SH-SY5Y (cell line): ENCODE measurements around the gene EHD3.

Source experiments
- GATA2 ChIP-seq: IDR thresholded peaks from 2 replicates; pipeline ENCODE4 v1.6.1; 2011; ENCODE audit warnings: mild to moderate bottlenecking, low read depth, low read length
- GATA3 ChIP-seq: IDR thresholded peaks from 2 replicates; pipeline ENCODE4 v1.6.1; 2011; ENCODE audit warnings: low read depth, mild to moderate bottlenecking, low read length, moderate library complexity

DNA sequence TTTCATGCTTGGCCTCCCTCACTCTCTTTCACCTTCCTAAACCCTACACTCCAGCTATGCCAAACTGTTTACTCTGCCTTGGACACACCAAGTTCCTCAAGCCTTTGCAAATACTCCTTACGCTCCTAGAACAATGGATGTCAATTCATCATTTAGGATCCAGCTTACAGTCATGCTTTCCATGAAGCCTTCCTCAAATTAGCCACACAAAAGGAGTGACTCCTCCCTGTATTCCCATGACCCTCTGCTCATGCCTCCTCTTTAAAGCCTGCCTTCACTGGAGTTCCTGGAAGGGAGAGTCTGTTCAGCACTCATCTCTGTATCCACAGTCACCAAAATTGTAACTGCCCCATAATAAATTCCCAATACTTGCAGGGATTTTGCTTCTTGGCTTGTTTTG lies 721 bp upstream of the EHD3 start:
- no peak for TF ChIP-seq GATA2
- no peak for TF ChIP-seq GATA3
